Glutamatergic neuron (in vitro differentiated cells): Measurements from ENCODE around the gene HSPG2. TPM values are rescaled to one million over a fixed set of nuclear protein-coding genes. Genes with fewer than 3 reads are reported as not detected.

ENCODE experiments used
- DNase-seq: peaks from one replicate; pipeline ENCODE4 v3.0.0; 2022
- H3K27ac Mint-ChIP-seq: one replicate; pipeline ENCODE4 v1.8.0; 2020; ENCODE audit warnings: mild to moderate bottlenecking, mixed read lengths, inconsistent platforms; ENCODE audit not compliant: unreplicated experiment
- H3K27me3 Mint-ChIP-seq: one replicate; pipeline ENCODE4 v1.8.0; 2020; ENCODE audit warnings: mild to moderate bottlenecking, moderate library complexity, mixed read lengths, inconsistent platforms; ENCODE audit not compliant: unreplicated experiment
- H3K36me3 Mint-ChIP-seq: one replicate; pipeline ENCODE4 v1.8.0; 2020; ENCODE audit warnings: mild to moderate bottlenecking, mixed read lengths, inconsistent platforms; ENCODE audit not compliant: unreplicated experiment
- H3K4me1 Mint-ChIP-seq: one replicate; pipeline ENCODE4 v1.8.0; 2020; ENCODE audit warnings: mild to moderate bottlenecking, low read depth, mixed read lengths, inconsistent platforms; ENCODE audit not compliant: unreplicated experiment
- H3K4me3 Mint-ChIP-seq: one replicate; pipeline ENCODE4 v1.8.0; 2020; ENCODE audit warnings: mild to moderate bottlenecking, mixed read lengths, inconsistent platforms; ENCODE audit not compliant: unreplicated experiment
- H3K9me3 Mint-ChIP-seq: one replicate; pipeline ENCODE4 v1.8.0; 2020; ENCODE audit warnings: mild to moderate bottlenecking, moderate library complexity, mixed read lengths, inconsistent platforms; ENCODE audit not compliant: unreplicated experiment
- CTCF ChIP-seq: fragments of 200-600 bp; sonication (generic); IDR thresholded peaks from one replicate; pipeline ENCODE4 v1.5.0; 2021; ENCODE audit not compliant: partially characterized antibody, unreplicated experiment
- total RNA-seq: library from RNA; stranded (reverse); fragmentation: NEBNext Ultra II Directional; extraction: Animal tissue kit (Norgen Biotek cat#: 25700); gene quantifications from one replicate; pipeline ENCODE4 v1.2.1, GENCODE V29; 2021; ENCODE audit not compliant: unreplicated experiment

Gene HSPG2
- total RNA-seq, 1 donor from 2014 or later = 3.3 TPM

- Mint-ChIP-seq H3K36me3 (peaks cover 14% of the 10 kb centered on the region), H3K27me3 (peaks cover 10% of the 10 kb centered on the region), H3K9me3 (peaks cover 10% of the 10 kb centered on the region), H3K27ac (no peak overlapping the region), H3K4me3 (no peak overlapping the region), H3K4me1 (no peaks in the 10 kb centered on the region)
- DNase-seq = no peak
- no peak for TF ChIP-seq CTCF
These were observed 103.0 kb downstream of the HSPG2 start for GRCh38 chr1:21834094-21834493.

- no peak for TF ChIP-seq CTCF
- no peak overlapping the region for H3K4me3 Mint-ChIP-seq
- no peaks in the 10 kb centered on the region for H3K4me1 Mint-ChIP-seq
- peaks cover 10% of the 10 kb centered on the region for H3K27me3 Mint-ChIP-seq
- no peak overlapping the region for H3K27ac Mint-ChIP-seq
- peaks cover 14% of the 10 kb centered on the region for H3K36me3 Mint-ChIP-seq
- peaks cover 10% of the 10 kb centered on the region for H3K9me3 Mint-ChIP-seq
- DNase-seq = no peak
These were observed 103.6 kb downstream of the HSPG2 start for GRCh38 chr1:21833392-21833976.

GRCh38 chr1:21831454-21831970 is 105.6 kb downstream of the HSPG2 start:
- Mint-ChIP-seq H3K27me3 (peaks cover 10% of the 10 kb centered on the region), H3K4me3 (no peak overlapping the region), H3K9me3 (peaks cover 10% of the 10 kb centered on the region), H3K36me3 (peaks cover 14% of the 10 kb centered on the region), H3K4me1 (no peaks in the 10 kb centered on the region), H3K27ac (no peak overlapping the region)
- no peak for TF ChIP-seq CTCF
- DNase-seq = no peak

- TF ChIP-seq CTCF = no peak
- DNase-seq = no peak
- Mint-ChIP-seq H3K4me3 (no peak overlapping the region), H3K4me1 (no peaks in the 10 kb centered on the region), H3K9me3 (peaks cover 10% of the 10 kb centered on the region), H3K27me3 (peaks cover 10% of the 10 kb centered on the region), H3K36me3 (peaks cover 14% of the 10 kb centered on the region), H3K27ac (no peak overlapping the region)
These were observed 106.2 kb downstream of the HSPG2 start for GRCh38 chr1:21830792-21831453.

- Mint-ChIP-seq H3K9me3 (peaks cover 5% of the 10 kb centered on the region), H3K27me3 (peaks cover 6% of the 10 kb centered on the region), H3K4me3 (no peak overlapping the region), H3K27ac (no peak overlapping the region), H3K36me3 (peaks cover 6% of the 10 kb centered on the region), H3K4me1 (no peaks in the 10 kb centered on the region)
- no peak for DNase-seq
- no peak for TF ChIP-seq CTCF
These were observed 107.8 kb downstream of the HSPG2 start for GRCh38 chr1:21829294-21829693.
